ENCODE data around the gene ARHGAP24.

ARHGAP24 gene

GRCh38 chr4:85913931-85914694, 439.2 kb downstream of the ARHGAP24 start:
- no peak for TF ChIP-seq SIN3A (IDR thresholded peaks at IDR 0.05; ENCODE audit: borderline replicate concordance, insufficient read depth, low read length)
- no peak for TF ChIP-seq POLR2AphosphoS5 (IDR thresholded peaks at IDR 0.05; ENCODE audit: low read depth, low read length)
- TF ChIP-seq TAF1 (IDR thresholded peaks at IDR 0.05; ENCODE audit: borderline replicate concordance, insufficient read depth, low read length), result no peak
- TF ChIP-seq FOXP2 (optimal IDR thresholded peaks at IDR 0.05; ENCODE audit: borderline replicate concordance, extremely low read depth, extremely low read length, insufficient read depth), result no peak
- TF ChIP-seq, protein P1, sequence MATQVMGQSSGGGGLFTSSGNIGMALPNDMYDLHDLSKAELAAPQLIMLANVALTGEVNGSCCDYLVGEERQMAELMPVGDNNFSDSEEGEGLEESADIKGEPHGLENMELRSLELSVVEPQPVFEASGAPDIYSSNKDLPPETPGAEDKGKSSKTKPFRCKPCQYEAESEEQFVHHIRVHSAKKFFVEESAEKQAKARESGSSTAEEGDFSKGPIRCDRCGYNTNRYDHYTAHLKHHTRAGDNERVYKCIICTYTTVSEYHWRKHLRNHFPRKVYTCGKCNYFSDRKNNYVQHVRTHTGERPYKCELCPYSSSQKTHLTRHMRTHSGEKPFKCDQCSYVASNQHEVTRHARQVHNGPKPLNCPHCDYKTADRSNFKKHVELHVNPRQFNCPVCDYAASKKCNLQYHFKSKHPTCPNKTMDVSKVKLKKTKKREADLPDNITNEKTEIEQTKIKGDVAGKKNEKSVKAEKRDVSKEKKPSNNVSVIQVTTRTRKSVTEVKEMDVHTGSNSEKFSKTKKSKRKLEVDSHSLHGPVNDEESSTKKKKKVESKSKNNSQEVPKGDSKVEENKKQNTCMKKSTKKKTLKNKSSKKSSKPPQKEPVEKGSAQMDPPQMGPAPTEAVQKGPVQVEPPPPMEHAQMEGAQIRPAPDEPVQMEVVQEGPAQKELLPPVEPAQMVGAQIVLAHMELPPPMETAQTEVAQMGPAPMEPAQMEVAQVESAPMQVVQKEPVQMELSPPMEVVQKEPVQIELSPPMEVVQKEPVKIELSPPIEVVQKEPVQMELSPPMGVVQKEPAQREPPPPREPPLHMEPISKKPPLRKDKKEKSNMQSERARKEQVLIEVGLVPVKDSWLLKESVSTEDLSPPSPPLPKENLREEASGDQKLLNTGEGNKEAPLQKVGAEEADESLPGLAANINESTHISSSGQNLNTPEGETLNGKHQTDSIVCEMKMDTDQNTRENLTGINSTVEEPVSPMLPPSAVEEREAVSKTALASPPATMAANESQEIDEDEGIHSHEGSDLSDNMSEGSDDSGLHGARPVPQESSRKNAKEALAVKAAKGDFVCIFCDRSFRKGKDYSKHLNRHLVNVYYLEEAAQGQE (IDR thresholded peaks at IDR 0.05; ENCODE audit: insufficient read depth in 1 of 2, low read depth in 2 of 2, low read length in 2 of 2), result no peak

DNA sequence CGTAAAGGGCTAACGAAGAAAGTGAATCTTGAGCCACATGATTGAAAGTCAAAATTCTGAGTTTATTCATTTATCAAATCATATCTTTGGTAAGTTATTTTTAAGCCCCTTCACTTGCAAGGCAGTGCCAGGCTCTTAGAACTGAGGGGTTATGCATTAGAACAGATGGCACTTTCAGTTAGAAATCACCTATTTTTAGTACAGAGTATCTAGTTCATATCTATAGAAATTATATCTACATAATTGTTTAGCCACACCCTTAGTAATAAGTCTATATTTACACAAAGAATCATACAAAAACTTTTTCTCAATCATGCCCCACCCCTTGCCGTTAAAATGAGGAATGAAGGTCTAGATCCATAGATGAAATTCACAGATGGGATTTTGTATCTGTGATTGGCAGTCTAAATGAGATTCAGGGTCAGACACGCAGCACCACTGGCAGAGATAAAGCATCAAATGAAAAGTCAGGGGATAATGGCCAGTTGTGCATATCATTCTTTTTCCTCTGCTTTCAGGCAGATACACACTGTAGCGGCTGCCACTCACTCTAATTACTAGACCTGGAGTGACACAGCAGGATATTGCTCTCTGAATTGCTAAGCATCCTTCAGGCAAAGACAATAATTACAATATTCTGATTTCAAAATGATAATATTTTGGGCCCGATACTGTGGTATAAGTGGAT, 444.4 kb downstream of the ARHGAP24 start:
- TF ChIP-seq SIN3A (IDR thresholded peaks at IDR 0.05; ENCODE audit: borderline replicate concordance, insufficient read depth, low read length), result no peak
- no peak for TF ChIP-seq FOXP2 (optimal IDR thresholded peaks at IDR 0.05; ENCODE audit: borderline replicate concordance, extremely low read depth, extremely low read length, insufficient read depth)
- TF ChIP-seq POLR2AphosphoS5 (IDR thresholded peaks at IDR 0.05; ENCODE audit: low read depth, low read length), result no peak
- TF ChIP-seq, protein P1 (IDR thresholded peaks at IDR 0.05; ENCODE audit: insufficient read depth in 1 of 2, low read depth in 2 of 2, low read length in 2 of 2), result no peak
- no peak for TF ChIP-seq TAF1 (IDR thresholded peaks at IDR 0.05; ENCODE audit: borderline replicate concordance, insufficient read depth, low read length)

DNA sequence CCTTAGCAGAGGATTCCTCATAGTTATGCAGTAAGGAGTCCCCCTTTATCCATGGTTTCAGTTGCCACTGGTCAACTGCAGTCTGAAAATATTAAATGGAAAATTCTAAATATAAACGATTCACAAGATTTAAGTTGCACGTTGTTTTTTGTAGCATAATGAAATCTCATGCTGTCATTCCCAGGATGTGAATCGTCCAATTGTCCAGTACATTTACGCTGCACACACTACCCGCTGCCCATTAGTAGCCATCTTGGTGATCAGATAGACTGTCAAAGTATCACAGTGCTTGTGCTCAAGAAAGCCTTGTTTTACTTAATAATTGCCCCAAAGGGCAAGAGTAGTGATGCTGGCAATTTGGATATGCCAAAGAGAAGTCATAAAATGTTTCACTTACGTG, 450.1 kb downstream of the ARHGAP24 start:
- TF ChIP-seq, protein P1 (IDR thresholded peaks at IDR 0.05; ENCODE audit: insufficient read depth in 1 of 2, low read depth in 2 of 2, low read length in 2 of 2), result no peak
- no peak for TF ChIP-seq TAF1 (IDR thresholded peaks at IDR 0.05; ENCODE audit: borderline replicate concordance, insufficient read depth, low read length)
- TF ChIP-seq FOXP2 (optimal IDR thresholded peaks at IDR 0.05; ENCODE audit: borderline replicate concordance, extremely low read depth, extremely low read length, insufficient read depth), result no peak
- TF ChIP-seq POLR2AphosphoS5 (IDR thresholded peaks at IDR 0.05; ENCODE audit: low read depth, low read length), result no peak
- TF ChIP-seq SIN3A (IDR thresholded peaks at IDR 0.05; ENCODE audit: borderline replicate concordance, insufficient read depth, low read length), result no peak

GRCh38 chr4:85928775-85929591, 454.0 kb downstream of the ARHGAP24 start:
- TF ChIP-seq, protein P1 (IDR thresholded peaks at IDR 0.05; ENCODE audit: insufficient read depth in 1 of 2, low read depth in 2 of 2, low read length in 2 of 2), result no peak
- TF ChIP-seq TAF1 (IDR thresholded peaks at IDR 0.05; ENCODE audit: borderline replicate concordance, insufficient read depth, low read length) (no peak), POLR2AphosphoS5 (IDR thresholded peaks at IDR 0.05; ENCODE audit: low read depth, low read length) (no peak)
